ENCODE data around the gene SNTG2. TPM values are rescaled to one million over a fixed set of nuclear protein-coding genes. Genes with fewer than 3 reads are reported as not detected.

The SNTG2 gene
- total RNA-seq, 2 experiments from 2014 or later = not detected

GRCh38 chr2:1360557-1361250 is 410.1 kb downstream of the SNTG2 start:
- Histone ChIP-seq H3K9me2 (ENCODE audit: insufficient read depth, low read length) (no peaks in the 10 kb centered on the region), H2AFZ (ENCODE audit: low read length) (no peak overlapping the region), H3K79me2 (ENCODE audit: insufficient read depth, low read depth, low read length) (no peaks in the 10 kb centered on the region), H3K36me3 (ENCODE audit: insufficient read depth, low read length) (no peaks in the 10 kb centered on the region), H3K27ac (ENCODE audit: low read depth, low read length, poor library complexity, severe bottlenecking) (no peak overlapping the region), H3K4me3 (ENCODE audit: low read depth, low read length, poor library complexity, severe bottlenecking) (no peak overlapping the region), H3K4me1 (ENCODE audit: insufficient read depth, low read length, poor library complexity, severe bottlenecking) (no peaks in the 10 kb centered on the region), H4K20me1 (ENCODE audit: insufficient read depth, low read length) (no peaks in the 10 kb centered on the region), H3K9me3 (ENCODE audit: low read length) (no peaks in the 10 kb centered on the region), H3K4me2 (ENCODE audit: low read length) (no peak overlapping the region)
- BruUV-seq (replicated peaks) = no TSS peak
- ChIA-PET POLR2A (no interaction called here), CTCF (ENCODE audit: unreplicated experiment) (no interaction called here)
- intact Hi-C loops (cut with micrococcal nuclease; ENCODE audit: unreplicated experiment) = no loop called here
- DNase-seq (ENCODE audit: low spot score) = no peak
- TF ChIP-seq, protein P1, sequence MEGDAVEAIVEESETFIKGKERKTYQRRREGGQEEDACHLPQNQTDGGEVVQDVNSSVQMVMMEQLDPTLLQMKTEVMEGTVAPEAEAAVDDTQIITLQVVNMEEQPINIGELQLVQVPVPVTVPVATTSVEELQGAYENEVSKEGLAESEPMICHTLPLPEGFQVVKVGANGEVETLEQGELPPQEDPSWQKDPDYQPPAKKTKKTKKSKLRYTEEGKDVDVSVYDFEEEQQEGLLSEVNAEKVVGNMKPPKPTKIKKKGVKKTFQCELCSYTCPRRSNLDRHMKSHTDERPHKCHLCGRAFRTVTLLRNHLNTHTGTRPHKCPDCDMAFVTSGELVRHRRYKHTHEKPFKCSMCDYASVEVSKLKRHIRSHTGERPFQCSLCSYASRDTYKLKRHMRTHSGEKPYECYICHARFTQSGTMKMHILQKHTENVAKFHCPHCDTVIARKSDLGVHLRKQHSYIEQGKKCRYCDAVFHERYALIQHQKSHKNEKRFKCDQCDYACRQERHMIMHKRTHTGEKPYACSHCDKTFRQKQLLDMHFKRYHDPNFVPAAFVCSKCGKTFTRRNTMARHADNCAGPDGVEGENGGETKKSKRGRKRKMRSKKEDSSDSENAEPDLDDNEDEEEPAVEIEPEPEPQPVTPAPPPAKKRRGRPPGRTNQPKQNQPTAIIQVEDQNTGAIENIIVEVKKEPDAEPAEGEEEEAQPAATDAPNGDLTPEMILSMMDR (conservative IDR thresholded peaks at IDR 0.05; ENCODE audit: low read length) = no peak
- TF ChIP-seq EZH2phosphoT487 (IDR thresholded peaks at IDR 0.05; ENCODE audit: borderline replicate concordance, low read depth, low read length) = no peak

GRCh38 chr2:1363367-1363766 is 412.7 kb downstream of the SNTG2 start:
- Histone ChIP-seq H3K36me3 (ENCODE audit: insufficient read depth, low read length) (no peaks in the 10 kb centered on the region), H2AFZ (ENCODE audit: low read length) (no peak overlapping the region), H4K20me1 (ENCODE audit: insufficient read depth, low read length) (no peaks in the 10 kb centered on the region), H3K4me2 (ENCODE audit: low read length) (no peak overlapping the region), H3K27ac (ENCODE audit: low read depth, low read length, poor library complexity, severe bottlenecking) (no peak overlapping the region), H3K4me1 (ENCODE audit: insufficient read depth, low read length, poor library complexity, severe bottlenecking) (no peaks in the 10 kb centered on the region), H3K4me3 (ENCODE audit: low read depth, low read length, poor library complexity, severe bottlenecking) (no peak overlapping the region), H3K79me2 (ENCODE audit: insufficient read depth, low read depth, low read length) (no peaks in the 10 kb centered on the region), H3K9me2 (ENCODE audit: insufficient read depth, low read length) (no peaks in the 10 kb centered on the region), H3K9me3 (ENCODE audit: low read length) (no peaks in the 10 kb centered on the region)
- BruUV-seq (replicated peaks) = no TSS peak
- ChIA-PET CTCF (ENCODE audit: unreplicated experiment) (interaction anchor here (0.5 kb wide), 1 partner anchor 1476 kb away, joined by 3 read pairs; no protein-coding TSS in a partner anchor), POLR2A (no interaction called here)
- intact Hi-C loops (cut with micrococcal nuclease; ENCODE audit: unreplicated experiment) = no loop called here
- TF ChIP-seq, protein P1 (conservative IDR thresholded peaks at IDR 0.05; ENCODE audit: low read length) = no peak
- TF ChIP-seq EZH2phosphoT487 (IDR thresholded peaks at IDR 0.05; ENCODE audit: borderline replicate concordance, low read depth, low read length) = no peak
- DNase-seq (ENCODE audit: low spot score) = no peak

DNA sequence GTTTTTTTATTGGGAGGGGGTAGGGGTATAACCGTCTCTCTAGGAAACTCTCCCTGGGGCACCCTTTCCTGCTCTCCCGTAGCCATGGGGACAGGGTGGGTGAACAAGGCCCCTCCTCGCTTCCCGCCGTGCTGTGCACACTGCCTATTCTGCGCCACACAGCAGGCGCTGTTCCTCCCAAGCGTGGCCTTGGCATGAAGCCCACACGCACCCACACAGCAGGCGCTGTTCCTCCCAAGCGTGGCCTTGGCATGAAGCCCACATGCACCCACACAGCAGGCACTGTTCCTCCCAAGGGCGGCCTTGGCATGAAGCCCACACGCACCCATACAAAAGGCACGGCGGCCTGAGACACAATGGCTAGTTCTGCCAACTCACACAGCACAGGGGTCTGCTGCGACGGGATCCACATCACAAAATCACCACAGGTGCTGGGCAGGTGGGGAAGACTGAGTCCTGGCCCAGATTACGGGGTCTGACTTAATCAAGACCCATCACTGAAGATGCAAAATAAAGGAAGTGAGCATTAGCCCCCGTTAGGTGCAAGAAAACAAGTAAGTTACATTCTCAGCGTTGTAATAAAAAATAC is 416.0 kb downstream of the SNTG2 start:
- no peak overlapping the region for H2AFZ ChIP-seq (ENCODE audit: low read length)
- BruUV-seq (replicated peaks) = no TSS peak
- H3K9me3 ChIP-seq (ENCODE audit: low read length) = no peaks in the 10 kb centered on the region
- H4K20me1 ChIP-seq (ENCODE audit: insufficient read depth, low read length) = no peaks in the 10 kb centered on the region
- H3K27ac ChIP-seq (ENCODE audit: low read depth, low read length, poor library complexity, severe bottlenecking) = no peak overlapping the region
- H3K4me3 ChIP-seq (ENCODE audit: low read depth, low read length, poor library complexity, severe bottlenecking) = no peak overlapping the region
- H3K4me2 ChIP-seq (ENCODE audit: low read length) = no peak overlapping the region
- H3K36me3 ChIP-seq (ENCODE audit: insufficient read depth, low read length) = no peaks in the 10 kb centered on the region
- H3K9me2 ChIP-seq (ENCODE audit: insufficient read depth, low read length) = no peaks in the 10 kb centered on the region
- CTCF ChIA-PET (ENCODE audit: unreplicated experiment) = no interaction called here
- POLR2A ChIA-PET = no interaction called here
- intact Hi-C loops (cut with micrococcal nuclease; ENCODE audit: unreplicated experiment) = no loop called here
- TF ChIP-seq, protein P1 (conservative IDR thresholded peaks at IDR 0.05; ENCODE audit: low read length) = no peak
- no peak for TF ChIP-seq EZH2phosphoT487 (IDR thresholded peaks at IDR 0.05; ENCODE audit: borderline replicate concordance, low read depth, low read length)
- H3K4me1 ChIP-seq (ENCODE audit: insufficient read depth, low read length, poor library complexity, severe bottlenecking) = no peaks in the 10 kb centered on the region
- no peaks in the 10 kb centered on the region for H3K79me2 ChIP-seq (ENCODE audit: insufficient read depth, low read depth, low read length)
- no peak for DNase-seq (ENCODE audit: low spot score)
